OCI-LY3 (cell line): ENCODE measurements around the gene SETBP1.

Experiments
- EZH2phosphoT487 ChIP-seq: fragments of 200-600 bp; shearing (Covaris generic); IDR thresholded peaks from 2 replicates; pipeline ENCODE4 v1.6.1; 2018; ENCODE audit warnings: antibody characterized with exemption, mixed run types, low read depth
- TF ChIP-seq, protein P1 (sequence below): fragments of 200-600, 300-600 bp; sonication (generic); IDR thresholded peaks from 2 replicates; pipeline ENCODE4 v1.5.1; 2014; ENCODE audit warnings: antibody characterized with exemption, low read length, low read depth

GRCh38 chr18:44979748-44980147 is 299.1 kb downstream of the SETBP1 start:
- TF ChIP-seq, protein P1, sequence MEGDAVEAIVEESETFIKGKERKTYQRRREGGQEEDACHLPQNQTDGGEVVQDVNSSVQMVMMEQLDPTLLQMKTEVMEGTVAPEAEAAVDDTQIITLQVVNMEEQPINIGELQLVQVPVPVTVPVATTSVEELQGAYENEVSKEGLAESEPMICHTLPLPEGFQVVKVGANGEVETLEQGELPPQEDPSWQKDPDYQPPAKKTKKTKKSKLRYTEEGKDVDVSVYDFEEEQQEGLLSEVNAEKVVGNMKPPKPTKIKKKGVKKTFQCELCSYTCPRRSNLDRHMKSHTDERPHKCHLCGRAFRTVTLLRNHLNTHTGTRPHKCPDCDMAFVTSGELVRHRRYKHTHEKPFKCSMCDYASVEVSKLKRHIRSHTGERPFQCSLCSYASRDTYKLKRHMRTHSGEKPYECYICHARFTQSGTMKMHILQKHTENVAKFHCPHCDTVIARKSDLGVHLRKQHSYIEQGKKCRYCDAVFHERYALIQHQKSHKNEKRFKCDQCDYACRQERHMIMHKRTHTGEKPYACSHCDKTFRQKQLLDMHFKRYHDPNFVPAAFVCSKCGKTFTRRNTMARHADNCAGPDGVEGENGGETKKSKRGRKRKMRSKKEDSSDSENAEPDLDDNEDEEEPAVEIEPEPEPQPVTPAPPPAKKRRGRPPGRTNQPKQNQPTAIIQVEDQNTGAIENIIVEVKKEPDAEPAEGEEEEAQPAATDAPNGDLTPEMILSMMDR: no peak
- no peak for TF ChIP-seq EZH2phosphoT487
